HK-2 (cell line): Measurements from ENCODE around the gene HYDIN.
"Not testable (repeated sequence)": the region's sequence is repeated elsewhere in the genome, so short reads cannot be mapped to it uniquely, and the experiment has no call there.

Experiments
- DNase-seq: peaks from one replicate; pipeline ENCODE4 v3.0.0-alpha.2; 2018; ENCODE audit not compliant: unreplicated experiment

The HYDIN gene

GRCh38 chr16:70864698-70865097 lies 365.8 kb downstream of the HYDIN start:
- not testable (repeated sequence) for DNase-seq

DNA sequence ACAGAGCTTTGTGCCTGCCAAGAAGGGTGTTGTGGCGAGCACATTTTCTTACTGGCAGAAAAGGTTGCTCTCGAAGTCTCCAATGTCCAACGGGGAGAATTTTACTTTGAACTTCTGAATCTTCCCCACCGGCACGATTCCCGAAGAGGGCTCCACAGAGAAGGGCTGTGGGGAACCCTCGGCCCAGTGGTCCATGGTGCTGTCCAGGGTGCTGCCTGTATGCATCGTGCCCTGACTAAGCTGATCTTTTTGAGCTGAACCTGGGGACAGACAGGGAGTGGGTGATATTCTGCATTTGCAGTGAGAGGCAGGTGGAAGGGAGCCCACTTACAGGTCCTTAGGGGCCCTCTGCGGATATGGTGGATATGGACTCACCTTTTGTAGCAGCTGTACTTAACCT lies 368.5 kb downstream of the HYDIN start:
- not testable (repeated sequence) for DNase-seq

GRCh38 chr16:70851299-70851698 lies 379.2 kb downstream of the HYDIN start:
- not testable (repeated sequence) for DNase-seq

GRCh38 chr16:70823498-70824118 lies 406.9 kb downstream of the HYDIN start:
- DNase-seq = not testable (repeated sequence)

DNA sequence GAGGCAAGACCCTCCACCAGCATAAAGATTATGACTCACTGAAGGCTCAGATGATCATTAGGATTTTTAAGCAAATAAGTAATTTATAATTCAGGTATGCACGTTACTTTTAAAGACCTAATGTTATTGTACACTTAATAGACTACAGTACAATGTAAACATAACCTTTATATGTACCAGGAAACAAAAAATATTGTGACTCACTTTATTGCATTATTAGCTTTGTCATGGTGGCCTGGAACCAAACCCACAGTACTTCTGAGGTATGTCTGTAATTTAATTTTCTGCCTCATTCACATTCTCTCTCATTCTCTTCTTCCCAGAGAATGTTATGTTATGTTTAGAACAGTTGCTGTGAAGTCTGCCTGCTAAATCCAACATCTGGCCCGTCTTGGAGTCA lies 407.8 kb downstream of the HYDIN start:
- DNase-seq = not testable (repeated sequence)

DNA sequence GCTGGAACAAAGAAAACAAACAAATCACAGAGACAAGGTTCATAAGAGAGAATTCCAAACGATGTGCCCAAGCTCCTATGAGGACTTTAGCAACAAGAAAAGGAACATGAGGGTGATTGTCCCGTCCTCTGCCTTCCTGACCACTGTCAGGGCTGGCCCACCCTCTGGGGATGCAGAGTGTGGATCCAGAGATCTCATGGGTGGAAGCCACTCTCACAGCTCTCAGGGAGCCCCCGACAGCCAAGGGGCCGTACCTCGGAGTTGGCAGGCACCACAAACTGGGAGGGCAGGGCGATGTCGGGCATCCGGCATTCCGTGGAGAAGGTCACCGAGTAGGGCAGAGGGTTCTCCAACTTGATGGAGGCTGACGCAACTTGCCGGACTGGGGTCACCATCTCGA lies 412.4 kb downstream of the HYDIN start:
- not testable (repeated sequence) for DNase-seq

DNA sequence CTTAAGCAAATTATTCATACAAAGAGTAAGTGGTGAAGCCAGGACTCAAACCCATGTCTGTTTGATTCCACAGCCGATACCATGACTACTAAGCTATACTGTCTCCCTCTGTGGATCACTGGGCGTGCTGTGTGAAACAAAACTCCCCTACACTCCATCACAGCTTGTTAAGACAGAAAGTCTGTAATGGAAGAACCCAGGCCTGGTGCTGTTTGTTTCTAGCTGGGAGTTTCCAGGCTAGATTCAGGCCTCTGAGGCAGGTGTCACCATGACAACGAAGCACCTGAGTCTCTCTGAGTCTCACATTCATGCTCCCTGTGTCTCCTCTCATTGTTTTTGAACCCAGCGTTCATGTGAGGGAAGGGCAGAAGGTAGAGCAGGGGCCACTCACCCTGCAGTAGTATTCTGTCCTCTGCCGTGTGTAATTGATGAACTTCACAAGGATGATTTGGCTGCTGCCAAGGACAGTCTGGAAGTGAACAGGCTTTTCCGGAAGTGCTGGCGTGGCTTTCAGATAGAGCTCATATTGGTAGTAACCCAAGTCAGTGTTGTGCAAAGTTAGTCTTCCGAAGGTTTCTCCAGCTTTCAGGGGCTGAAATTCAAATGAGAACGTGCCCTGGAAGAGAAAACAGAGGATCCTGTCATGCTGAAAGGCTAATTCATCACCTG lies 421.0 kb downstream of the HYDIN start:
- DNase-seq = no peak

GRCh38 chr16:70808371-70808770 lies 422.2 kb downstream of the HYDIN start:
- DNase-seq = no peak

DNA sequence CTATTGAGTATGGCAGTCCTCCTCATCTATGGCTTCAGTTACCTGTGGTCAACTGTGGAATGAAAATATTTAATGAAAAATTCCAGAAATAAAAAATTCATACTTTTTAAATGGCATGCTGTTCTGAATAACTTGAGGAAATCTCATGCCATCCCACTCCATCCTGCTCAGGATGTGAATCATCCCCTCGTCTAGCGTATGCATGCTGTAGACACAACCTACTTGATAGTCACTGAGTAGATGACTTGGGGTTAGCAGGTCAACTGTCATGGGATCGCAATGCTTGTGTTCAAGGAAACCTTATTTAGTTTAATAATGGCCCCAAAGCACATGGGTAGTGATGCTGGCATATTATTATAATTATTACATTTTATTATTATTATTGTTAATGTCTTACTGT lies 424.7 kb downstream of the HYDIN start:
- peak; percentile 37 for DNase-seq

GRCh38 chr16:70805380-70805779 lies 425.1 kb downstream of the HYDIN start:
- DNase-seq = no peak

GRCh38 chr16:70804734-70805169 lies 425.8 kb downstream of the HYDIN start:
- DNase-seq = peak; percentile 36

- peak; percentile 45 for DNase-seq
These were observed 426.3 kb downstream of the HYDIN start for GRCh38 chr16:70804153-70804733.

GRCh38 chr16:70803319-70803718 lies 427.2 kb downstream of the HYDIN start:
- DNase-seq = no peak

DNA sequence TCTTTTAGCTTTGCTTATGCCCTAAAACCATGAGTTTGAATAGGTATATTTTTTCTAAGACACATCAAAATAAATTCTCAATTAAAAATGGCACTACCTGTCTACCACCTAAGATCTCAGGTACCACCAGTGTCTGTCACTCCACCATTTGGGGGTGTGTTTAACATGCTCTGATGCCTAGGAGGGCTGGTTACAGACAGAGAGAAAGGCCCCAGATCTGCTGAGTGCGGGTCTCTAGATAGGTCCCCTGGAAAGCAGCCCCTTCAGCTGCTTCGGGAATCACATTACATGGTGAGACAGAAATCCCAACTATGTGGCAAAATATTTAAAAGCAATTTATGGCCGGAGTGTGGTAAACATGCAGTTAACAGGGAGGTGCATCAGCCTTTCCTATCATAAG lies 428.9 kb downstream of the HYDIN start:
- DNase-seq = no peak

GRCh38 chr16:70800781-70801480 lies 429.6 kb downstream of the HYDIN start, which contains the start of gene VAC14:
Gene VAC14, minus strand, starts transcription at chr16:70801158. Its CDS starts 258 bp downstream, at chr16:70800900.
- peak; percentile 95 for DNase-seq

DNA sequence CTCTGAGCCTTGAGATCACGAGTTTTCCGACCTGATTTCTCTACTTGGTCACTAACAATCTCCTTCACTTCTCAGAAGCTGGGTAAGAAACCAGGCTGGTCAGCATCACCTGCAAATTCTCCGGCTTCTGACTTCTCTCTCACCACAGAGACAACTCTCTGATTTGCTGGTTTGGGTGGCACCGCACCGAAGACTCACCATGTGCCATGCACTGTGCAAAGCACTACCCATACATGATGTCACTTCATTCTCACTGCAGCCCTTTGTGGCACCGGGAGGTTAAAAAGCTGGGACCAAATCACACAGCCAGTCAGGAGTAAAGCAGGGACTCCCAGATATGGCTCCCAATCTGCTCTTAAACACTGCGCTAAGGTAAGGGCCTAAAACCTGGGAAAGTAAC lies 430.2 kb downstream of the HYDIN start:
- peak; percentile 16 for DNase-seq

- no peak for DNase-seq
These were observed 434.2 kb downstream of the HYDIN start for GRCh38 chr16:70796301-70796700.

DNA sequence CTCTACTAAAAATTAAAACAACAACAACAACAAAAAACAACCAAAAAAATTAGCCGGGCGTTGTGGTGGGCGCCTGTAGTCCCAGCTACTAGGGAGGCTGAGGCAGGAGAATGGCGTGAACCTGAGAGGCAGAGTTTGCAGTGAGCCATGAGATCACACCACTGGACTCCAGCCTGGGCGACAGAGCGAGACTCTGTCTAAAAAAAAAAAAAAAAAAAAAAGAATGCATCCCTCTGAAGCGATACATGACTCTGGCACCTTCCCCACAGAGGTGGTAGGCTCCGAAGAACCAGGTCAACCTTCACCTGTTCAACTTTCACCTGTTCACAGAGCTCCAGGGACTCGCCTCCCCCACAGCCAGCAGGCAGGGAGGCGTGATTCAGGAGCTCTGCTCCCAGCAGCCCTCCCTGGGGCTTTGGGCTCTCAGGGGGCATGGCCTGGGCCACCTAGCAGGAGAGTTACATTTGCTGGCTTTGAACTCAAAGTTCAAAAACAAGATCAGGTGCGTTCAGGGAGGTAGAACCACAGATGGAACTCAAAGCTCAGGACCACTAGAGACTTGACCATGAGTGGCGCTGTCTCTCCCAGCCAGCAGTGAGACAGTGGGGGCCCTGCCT lies 435.1 kb downstream of the HYDIN start:
- DNase-seq = no peak

- DNase-seq = no peak
These were observed 436.5 kb downstream of the HYDIN start for GRCh38 chr16:70793851-70794502.

- DNase-seq = no peak
These were observed 439.7 kb downstream of the HYDIN start for GRCh38 chr16:70790815-70791214.
